ENCODE results near the gene DPPA3. TPM values are rescaled to one million over a fixed set of nuclear protein-coding genes. Genes with fewer than 3 reads are reported as not detected.

Gene DPPA3
- total and polyA plus RNA-seq, 2 of the 8 experiments (the other 6 are each of a cell fraction or from before 2014, with no cell fraction given): 0.30 to 1.2 TPM

GRCh38 chr12:7729746-7730145 is 18.5 kb downstream of the DPPA3 start:
- Histone ChIP-seq H2BK120ac (replicated peaks; ENCODE audit: low read depth, low read length) (peak overlapping the region; percentile 15), H3K4me1 (replicated peaks in 1 of 4; ENCODE audit: control insufficient read depth in 3 of 4, insufficient read depth in 4 of 4, low read length in 3 of 4) (peaks cover 0 to 3% (median 0%) of the 10 kb centered on the region in 4 experiments; a peak in 1 of 7 replicates), H4K8ac (ENCODE audit: extremely low read depth, insufficient read depth, low read length) (no peak overlapping the region), H2AK5ac (ENCODE audit: low read depth, low read length) (no peak overlapping the region), H2BK15ac (ENCODE audit: low read length) (no peak overlapping the region), H3K79me2 (ENCODE audit: control insufficient read depth in 1 of 2, insufficient read depth in 2 of 2, low read length in 2 of 2) (no peaks in the 10 kb centered on the region), H3K56ac (replicated peaks; ENCODE audit: insufficient read length, low read depth, low read length) (no peak overlapping the region), H2BK12ac (ENCODE audit: low read depth, low read length) (no peak overlapping the region), H2AFZ (ENCODE audit: low read length) (no peak overlapping the region), H3K14ac (ENCODE audit: insufficient read length) (no peak overlapping the region), H3K23ac (ENCODE audit: insufficient read length) (no peak overlapping the region), H3K4me2 (ENCODE audit: insufficient read depth in 1 of 2, low read depth in 2 of 2, low read length in 2 of 2) (no peak overlapping the region), H3K27ac (ENCODE audit: low read depth, low read length) (no peak overlapping the region), H3K4ac (replicated peaks; ENCODE audit: insufficient read length, low read depth, low read length) (no peak overlapping the region), H4K91ac (replicated peaks; ENCODE audit: insufficient read length, low read length) (no peak overlapping the region), H2BK5ac (ENCODE audit: low read depth, low read length) (no peak overlapping the region), H2BK20ac (ENCODE audit: low read length) (no peak overlapping the region), H3K9me3 (ENCODE audit: insufficient read depth in 2 of 2, low read depth in 1 of 2, low read length in 1 of 2) (0 out of 4 replicates have a peak, but pooled peaks cover 0 to 4% of the 10 kb centered on the region in 2 experiments), H3K79me1 (ENCODE audit: low read depth, low read length) (no peaks in the 10 kb centered on the region), H3K18ac (ENCODE audit: extremely low read depth, low read length) (no peak overlapping the region), H4K20me1 (replicated peaks in 1 of 2; ENCODE audit: control insufficient read depth in 1 of 2, insufficient read depth in 2 of 2, low read length in 2 of 2) (no peaks in the 10 kb centered on the region), H3K4me3 (ENCODE audit: extremely low read depth in 1 of 4, insufficient read depth in 2 of 4, low read depth in 3 of 4, low read length in 4 of 4) (no peak overlapping the region), H3K9ac (replicated peaks in 1 of 4; ENCODE audit: extremely low read depth in 1 of 4, low read depth in 3 of 4, low read length in 3 of 4) (no peak overlapping the region), H3K27me3 (replicated peaks in 1 of 4; ENCODE audit: control insufficient read depth in 3 of 4, extremely low read depth in 1 of 4, insufficient read depth in 3 of 4, low read length in 3 of 4) (no peaks in the 10 kb centered on the region), H3K36me3 (ENCODE audit: control insufficient read depth in 2 of 4, insufficient read depth in 4 of 4, low read length in 3 of 4) (no peaks in the 10 kb centered on the region), H3K23me2 (ENCODE audit: low read depth, low read length) (no peaks in the 10 kb centered on the region), H4K5ac (ENCODE audit: insufficient read length, low read depth, low read length) (no peak overlapping the region)
- CTCF ChIA-PET (ENCODE audit: partially characterized antibody): interaction anchor here (1.7 kb wide), 1 partner anchor 52 kb away, joined by 4 read pairs; no protein-coding TSS in a partner anchor
- FAIRE-seq (no peak), DNase-seq (ENCODE audit: low read depth in 1 of 2, low spot score in 2 of 2) (no peak)
- WGBS, 2 experiments (ENCODE audit: extremely low coverage in 1 of 2, insufficient coverage in 1 of 2, insufficient read length in 1 of 2, insufficient replicate concordance in 2 of 2, low coverage in 1 of 2, low lambda C conversion rate in 2 of 2, missing lambda C conversion rate in 1 of 2): 92% methylated on average over 4 of the region's 4 CpGs; no CpG with 5 or more reads in 1 of the 2 experiments
- POLR2A ChIA-PET (ENCODE audit: partially characterized antibody): no interaction called here
- TF ChIP-seq KDM5A (IDR thresholded peaks at IDR 0.05; ENCODE audit: low read length) (no peak), POLR2AphosphoS5 (IDR thresholded peaks at IDR 0.05; ENCODE audit: low read depth, low read length) (no peak), CTBP2 (IDR thresholded peaks at IDR 0.05; ENCODE audit: borderline replicate concordance, insufficient read depth, insufficient read length, low read length) (no peak)
